Ramos (cell line): ENCODE measurements around the gene SRSF3.
"Not testable (repeated sequence)": the region's sequence is repeated elsewhere in the genome, so short reads cannot be mapped to it uniquely, and the experiment has no call there.

Experiments used
- in situ Hi-C: fragments of 300-500 bp; cut with MboI; formaldehyde crosslinking; loops from one replicate; pipeline ENCODE4 v1.14.3; 2022; ENCODE audit warnings: low sequenced_read_pairs; ENCODE audit not compliant: unreplicated experiment

Gene SRSF3

DNA sequence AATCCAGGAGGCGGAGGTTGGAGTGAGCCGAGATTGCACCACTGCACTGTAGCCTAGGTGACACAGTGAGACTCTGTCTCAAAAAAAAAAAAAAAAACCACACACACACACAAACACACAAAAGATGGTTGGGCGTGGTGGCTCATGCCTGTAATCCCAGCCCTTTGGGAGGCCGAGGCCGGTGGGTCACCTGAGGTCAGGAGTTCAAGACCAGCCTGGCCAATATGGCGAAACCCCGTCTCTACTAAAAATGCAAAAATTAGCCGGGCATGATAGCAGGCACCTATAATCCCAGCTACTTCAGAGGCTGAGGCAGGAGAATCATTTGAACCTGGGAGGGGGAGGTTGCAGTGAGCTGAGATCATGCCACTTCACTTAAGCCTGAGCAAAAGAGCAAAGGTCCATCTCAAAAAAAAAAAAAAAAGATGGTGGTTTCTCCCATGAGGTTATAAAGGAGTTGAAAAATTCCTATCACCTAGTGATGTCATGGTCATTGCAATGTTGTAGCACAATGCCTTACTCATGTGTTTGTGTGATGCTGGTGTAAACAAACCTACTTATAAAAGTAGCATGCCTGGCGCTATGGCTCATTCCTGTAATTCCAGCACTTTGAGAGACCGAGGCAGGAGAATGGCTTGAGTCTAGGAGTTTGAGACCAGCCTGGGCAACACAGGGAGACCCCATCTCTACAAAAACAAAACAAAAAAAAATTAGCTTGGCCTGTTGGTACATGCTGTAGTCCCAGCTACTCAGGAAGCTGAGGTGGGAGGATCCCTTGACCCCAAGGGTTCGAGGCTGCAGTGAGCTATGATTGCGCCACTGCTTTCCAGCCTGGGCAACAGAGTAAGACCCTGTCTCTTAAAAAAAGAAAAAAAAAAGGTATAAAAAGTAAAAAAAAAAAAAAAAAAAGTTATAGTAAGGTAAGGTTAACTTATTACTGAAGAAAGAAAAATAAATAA lies 21.5 kb upstream of the SRSF3 start:
- in situ Hi-C loops: not testable (repeated sequence)

DNA sequence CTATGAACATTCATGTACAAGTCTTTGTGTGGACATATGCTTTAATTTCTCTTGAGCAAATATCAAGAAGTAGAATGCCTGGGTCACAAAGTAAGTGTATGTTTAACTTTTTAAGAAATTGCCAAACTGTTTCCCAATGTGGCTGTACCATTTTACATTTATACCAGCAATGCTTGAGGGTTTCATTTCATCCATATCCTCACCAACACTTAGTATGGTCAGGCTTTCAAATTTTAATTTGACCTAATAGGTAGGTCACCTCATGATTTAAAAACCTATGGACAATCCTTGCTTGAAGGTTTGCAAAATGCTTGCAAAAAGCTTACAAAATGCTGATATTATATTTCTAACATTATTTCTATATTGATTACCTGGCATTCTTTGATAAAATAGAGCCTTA lies 19.5 kb upstream of the SRSF3 start:
- in situ Hi-C loops: no loop called here

DNA sequence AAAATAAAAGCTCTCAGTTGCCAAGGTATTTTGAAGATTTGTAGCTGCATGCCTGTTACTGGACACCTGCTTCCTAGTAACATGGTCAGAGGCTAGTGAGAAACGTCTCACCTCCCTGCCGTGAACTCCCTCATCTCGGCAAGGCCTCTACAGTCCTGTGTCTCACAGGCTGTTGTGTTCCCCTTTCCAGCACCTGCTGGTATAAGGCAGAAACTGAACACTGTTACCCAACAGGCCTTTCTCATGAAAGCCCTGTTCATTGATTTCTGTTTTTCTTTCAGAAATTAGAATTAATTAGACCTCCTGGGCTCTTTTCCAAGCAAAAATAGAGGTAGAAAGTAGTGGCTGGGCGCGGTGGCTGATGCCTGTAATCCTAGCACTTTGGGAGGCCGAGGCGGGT lies 17.6 kb upstream of the SRSF3 start:
- in situ Hi-C loops: no loop called here

DNA sequence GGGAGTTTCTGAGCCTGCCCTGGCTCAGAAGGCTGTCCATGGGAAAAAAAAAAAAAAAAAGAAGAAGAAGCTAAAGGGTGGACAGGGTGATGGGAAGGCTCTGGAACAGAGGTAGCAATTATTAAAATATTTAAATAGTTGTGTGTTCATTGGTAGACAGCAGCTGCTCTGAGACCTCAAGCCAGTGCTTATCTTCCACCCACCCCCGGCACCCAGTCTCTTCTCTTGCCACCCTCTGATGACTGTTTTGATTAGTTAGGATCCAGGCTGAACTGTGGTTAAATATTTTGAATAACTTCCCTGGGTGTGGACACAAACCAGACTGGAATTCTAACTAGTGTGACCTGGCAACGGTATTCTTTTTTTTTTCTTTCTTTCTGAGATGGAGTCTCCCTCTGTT lies 16.9 kb upstream of the SRSF3 start:
- in situ Hi-C loops: no loop called here

DNA sequence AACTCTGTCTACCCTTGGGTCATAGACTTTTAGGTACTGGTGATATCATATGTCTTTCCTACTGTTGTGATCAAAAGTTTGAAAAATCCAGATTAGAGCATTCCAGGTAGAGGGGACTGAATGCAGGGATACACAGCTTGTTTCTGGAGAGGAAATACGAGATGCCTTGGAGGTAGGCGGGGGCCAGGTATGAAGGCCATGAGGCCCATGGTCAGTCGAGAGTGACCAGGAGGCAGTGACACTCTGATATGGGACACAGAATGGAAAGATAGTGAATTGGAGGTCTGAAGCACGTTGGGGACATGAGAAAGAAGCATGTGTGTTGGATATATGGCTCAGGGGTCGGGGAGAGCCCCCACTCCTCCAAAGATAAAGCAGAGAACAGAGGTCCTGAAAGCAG lies 16.1 kb upstream of the SRSF3 start:
- in situ Hi-C loops: no loop called here

DNA sequence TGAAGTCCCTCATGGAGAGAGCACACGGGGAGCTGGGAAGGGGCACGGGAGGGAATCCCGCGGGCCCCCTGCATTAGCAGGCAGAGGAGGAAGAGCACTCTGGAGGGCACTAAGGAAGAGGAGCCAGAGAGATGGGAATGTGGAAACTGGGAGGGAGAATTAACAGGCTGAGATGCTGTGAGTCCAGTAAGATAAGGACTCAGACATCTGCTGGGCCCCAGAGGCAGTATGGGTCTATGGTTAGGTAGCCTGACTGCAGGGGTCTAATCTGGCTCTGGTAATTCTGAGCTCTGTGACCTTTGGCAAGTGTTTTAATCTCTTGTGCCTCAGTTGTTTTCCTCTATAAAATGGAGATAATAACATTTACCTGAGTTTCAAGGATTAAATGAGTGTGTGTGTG lies 15.7 kb upstream of the SRSF3 start:
- in situ Hi-C loops: no loop called here

DNA sequence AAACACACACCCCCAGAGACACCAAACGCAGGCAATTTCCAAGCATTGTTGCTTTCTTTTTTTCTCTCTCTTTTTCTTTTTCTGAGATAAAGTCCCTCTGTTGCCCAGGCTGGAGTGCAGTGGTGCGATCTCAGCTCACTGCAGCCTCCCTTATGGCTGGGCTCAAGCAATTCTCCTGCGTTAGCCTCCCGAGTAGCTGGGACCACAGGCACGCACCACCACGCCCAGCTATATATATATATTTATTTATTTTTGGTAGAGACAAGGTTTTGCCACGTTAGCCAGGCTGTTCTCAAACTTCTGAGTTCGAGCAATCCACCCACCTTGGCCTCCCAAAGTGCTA lies 14.0 kb upstream of the SRSF3 start:
- in situ Hi-C loops: no loop called here

DNA sequence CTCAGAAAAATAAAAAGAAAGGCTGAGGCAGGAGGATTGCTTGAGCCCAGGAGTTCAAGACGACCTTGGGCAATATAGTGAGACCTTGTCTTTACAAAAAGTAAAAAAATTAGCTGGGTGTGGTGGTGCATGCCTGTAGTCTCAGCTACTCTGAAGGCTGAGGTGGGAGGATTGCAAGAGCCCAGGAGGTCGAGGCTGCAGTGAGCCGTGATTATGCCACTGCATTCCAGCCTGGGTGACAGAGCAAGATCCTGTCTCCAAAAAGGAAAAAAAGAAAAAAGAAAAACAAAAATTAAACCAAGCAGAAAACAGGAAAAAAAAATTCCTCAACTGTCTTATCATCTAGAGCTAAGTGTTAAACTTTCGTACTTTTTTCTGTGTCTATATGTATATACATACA lies 12.4 kb upstream of the SRSF3 start:
- in situ Hi-C loops: no loop called here

DNA sequence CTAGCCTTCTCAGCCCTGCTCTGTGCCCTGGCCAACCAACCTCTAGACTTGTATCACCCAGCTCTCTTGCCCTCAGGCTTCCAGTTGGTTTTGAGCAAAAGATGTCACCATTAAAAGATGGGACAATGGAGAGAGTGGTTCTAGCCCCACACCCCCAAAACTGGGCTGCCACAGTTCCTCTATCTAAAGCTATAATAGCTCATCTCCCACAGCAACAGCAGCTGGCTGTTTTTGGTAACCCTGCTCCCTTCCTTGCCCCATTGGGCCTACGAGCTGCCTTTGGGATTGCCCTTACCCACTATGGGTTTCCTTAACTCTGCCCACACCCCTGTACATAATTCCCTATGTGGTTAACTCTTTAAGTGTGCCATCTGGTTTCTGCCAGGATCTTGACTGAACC lies 7.6 kb upstream of the SRSF3 start:
- in situ Hi-C loops: no loop called here

DNA sequence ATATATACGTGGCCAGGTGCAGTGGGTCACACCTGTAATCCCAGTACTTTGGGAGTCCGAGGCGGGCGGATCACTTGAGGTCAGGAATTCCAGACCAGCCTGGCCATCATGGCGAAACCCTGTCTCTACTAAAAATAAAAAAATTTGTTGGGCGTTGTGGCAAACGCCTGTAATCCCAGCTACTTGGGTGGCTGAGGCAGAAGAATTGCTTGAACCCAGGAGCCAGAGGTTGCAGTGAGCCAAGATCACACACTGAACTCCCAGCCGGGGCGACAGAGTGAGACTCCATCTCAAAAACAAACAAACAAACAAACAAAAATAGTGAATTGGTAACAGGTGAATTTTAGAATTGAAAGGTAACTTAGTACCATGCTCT lies 5.1 kb upstream of the SRSF3 start:
- in situ Hi-C loops: not testable (repeated sequence)

DNA sequence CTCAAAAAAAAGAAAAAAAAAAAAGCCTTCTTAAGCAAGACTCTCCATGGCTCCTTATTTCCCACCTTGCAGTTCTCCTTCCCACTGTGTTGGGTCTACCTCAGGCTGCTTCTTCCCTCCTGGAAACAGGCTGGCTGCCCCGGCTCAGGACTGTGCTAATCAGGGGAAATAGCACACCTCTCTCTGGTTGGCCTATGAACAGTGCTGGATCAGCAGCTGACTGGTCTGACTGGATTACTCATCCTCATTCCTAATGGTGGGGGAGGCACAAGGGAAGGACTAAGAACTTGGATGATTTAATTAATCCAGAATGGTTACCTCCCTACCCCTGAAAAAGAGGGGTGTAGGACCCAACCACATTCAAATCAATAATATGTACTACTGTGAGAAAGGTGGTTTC lies 3.9 kb upstream of the SRSF3 start:
- in situ Hi-C loops: no loop called here

DNA sequence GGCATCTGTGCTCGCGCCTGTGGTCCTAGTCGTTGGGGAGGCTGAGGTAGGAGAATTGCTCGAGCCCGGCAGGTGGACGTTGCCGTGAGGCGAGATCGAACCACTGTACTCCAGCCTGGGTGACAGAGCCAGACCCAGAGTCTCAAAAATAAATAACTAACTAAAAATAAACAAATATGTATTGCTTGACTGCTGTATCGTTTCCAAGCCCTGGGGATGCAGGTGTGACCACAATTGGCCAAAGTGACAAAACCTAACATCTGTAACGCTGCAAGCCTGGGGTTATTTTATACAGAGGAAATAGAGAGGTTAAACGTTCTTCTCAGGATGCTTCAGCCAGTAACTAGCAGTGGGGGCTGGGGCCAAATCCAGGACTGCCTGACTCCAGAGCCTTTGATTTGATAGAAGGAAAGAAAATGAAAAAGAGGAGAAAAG lies 1.9 kb upstream of the SRSF3 start:
- in situ Hi-C loops: no loop called here

DNA sequence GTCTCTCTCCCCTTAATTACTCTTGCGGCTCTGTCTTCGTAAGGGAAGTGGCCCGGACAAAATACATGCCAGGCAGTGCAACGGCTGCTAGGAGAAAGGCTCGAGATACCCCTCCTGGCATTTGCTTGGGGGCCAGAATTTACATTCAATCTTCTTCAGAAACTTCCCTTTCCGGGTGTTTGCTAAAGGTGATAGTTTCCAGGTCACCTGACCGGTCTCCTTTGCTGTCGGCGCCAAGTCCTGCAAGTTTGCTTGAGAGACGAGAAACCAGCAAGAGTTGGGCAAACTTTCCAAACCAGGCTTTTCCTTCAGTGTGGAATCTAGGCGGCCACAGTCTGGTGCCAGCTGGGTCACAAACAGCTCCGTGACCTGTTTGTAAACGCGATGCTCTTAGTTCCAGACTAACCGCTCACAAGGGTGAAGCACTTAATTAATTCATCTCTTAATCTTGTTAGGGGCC lies 563 bp upstream of the SRSF3 start:
- in situ Hi-C loops: no loop called here

DNA sequence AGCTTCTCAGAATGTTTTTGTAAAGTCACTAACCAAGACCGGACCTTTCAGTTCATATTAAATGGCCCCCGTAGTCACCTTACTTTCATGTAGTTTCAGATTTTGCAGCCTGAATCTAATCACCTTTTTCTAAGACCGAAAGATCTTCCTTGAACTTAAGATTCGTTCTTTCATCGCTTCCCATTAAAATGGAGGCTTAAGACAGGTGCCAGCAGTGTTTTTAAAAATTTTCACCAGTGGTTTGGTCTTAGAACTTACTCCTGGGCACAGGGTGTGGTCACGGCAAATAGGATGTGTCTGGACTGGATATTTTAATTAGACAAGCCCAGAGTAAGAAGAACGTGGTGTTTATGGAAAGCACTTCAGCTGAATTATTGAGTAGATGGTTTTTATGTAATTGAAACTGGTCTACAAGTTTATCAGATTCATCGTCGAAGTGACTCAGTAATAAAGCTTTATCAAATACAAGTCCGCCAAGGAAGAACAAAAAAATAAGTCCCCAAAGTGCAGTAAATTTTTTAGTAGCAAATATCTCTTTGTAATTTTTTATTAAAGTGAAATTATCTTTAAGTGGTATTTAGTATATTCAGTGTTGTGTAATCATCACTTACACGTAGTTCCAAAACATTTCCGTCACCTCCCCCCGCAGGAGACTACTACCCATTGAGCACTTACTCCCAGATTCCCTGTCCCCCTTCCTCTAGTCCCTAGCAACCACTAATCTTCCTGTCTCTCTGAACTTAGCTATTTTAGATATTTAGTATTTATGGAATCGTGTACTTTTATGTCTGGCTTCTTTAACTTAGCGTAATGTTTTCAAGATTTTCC lies 868 bp downstream of the SRSF3 start:
- in situ Hi-C loops: no loop called here

DNA sequence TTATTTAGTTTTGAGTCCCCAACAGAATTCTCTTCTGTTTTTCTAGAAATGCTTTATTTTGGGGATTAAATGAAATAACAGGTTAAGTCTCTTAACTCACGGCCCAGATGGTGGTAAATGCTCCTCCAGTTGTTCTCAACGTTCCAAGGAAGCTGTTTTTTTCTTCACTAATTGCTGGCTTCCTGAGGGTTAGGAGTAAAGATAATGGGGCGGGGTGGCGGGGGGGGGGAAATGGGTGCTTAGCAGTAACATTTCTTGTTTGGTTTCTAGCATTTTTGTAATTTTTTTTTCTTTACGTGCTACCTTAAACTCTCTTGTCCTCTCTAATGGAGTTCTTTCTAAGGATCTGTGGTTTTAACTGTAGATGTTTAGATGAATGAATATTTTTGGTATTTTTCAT lies 2.2 kb downstream of the SRSF3 start:
- in situ Hi-C loops: no loop called here

DNA sequence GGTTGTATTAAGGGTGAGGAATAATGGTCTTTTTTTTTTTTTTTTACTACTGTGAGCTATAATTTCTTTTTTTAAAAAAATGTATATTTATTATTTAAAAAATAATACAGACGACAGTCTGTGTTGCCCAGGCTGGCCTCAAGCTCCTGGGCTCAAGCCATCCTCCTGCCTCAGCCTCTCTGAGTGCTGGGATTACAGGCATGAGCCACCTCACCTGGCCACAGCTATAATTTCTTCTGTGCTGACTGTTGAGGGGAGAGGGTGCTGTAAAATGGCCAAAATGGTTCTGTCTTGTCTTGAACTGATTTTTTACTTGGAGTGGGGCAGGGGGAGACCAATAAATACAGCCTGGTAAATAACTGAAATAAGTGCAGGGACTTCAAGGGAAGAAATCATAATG lies 3.6 kb downstream of the SRSF3 start:
- in situ Hi-C loops: no loop called here

DNA sequence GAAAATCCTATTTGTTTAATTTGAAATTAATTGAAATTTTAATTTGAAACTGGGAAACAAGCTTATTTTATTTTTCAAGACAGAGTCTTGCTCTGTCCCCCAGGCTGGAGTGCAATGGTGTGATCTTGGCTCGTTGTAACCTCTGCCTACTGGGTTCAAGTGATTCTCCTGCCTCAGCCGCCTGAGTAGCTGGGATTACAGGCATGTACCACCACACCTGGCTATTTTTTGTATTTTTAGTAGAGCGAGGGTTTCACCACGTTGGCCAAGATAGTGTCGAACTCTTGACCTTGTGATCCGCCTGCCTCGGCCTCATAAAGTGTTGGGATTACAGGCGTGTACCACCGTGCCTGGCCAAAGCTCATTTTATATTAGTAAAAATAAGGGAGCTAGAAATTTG lies 4.2 kb downstream of the SRSF3 start:
- in situ Hi-C loops: no loop called here

DNA sequence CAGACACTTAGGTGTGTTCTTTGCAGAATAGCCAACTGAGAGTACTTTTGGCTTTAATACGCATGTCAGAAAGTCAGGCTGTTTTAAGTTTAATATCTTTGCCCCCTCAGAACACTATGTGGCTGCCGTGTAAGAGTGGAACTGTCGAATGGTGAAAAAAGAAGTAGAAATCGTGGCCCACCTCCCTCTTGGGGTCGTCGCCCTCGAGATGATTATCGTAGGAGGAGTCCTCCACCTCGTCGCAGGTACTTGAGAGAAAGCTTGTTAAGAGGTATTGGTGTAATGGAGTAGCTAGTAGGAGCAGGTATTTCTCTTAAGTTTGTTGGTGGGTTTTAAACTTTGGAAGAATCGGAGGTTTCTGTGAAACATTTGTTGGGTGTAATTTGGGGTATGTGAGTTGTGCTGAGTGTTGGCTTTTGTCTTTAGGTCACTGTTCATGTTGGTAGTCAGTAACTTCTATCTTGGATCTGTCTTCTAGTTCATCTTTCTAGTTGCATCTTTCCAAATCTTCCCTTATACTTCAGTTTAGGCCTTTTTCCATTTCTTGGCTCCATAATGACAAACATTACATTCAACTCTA lies 4.7 kb downstream of the SRSF3 start:
- in situ Hi-C loops: no loop called here

DNA sequence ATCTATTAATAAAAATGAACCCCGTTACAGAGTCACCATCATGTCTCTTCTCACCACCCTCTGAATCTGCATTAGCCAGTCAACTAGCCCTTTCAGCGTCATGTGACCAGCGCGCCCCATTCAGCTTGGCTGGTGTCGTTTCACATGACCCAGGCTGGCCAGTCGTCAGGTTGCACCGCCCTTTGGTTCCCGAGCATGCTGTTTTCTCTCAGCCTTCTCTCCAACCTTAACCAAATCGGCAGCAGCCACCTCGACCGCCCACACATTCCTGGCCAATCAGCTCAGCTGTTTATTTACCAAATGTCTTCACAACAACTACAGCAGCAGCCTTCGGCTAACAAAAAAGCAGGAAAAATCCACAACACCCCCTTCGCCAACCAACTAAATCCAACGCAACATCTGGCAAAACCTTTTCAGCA lies 5.6 kb downstream of the SRSF3 start:
- in situ Hi-C loops: no loop called here

DNA sequence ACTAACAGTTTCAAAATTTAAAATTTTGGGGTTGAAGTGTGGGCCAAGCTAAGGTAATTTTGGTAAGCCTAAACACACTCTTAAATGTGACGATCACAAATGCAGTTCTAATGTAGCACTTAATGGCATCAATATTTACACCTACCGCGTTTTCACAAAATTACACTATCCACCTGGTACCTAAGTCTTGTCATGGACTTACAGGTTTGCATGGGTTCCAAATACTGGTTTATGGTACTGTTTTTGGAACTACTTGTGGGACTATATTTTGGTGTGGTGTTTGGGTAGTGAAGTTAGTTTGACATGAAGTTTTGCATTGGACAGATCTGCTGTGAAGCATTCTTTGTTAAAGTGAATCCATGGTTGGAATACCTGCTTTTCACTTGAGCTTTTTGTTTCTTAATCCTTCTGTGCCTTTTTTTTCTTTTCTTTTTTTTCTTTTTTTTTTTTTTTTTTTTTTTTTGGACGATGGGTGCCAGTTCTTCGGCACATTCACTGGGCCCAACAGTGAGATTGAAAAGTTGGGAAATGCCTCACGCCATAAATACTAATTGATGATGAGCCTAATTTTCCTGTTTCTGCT lies 6.5 kb downstream of the SRSF3 start:
- in situ Hi-C loops: no loop called here

DNA sequence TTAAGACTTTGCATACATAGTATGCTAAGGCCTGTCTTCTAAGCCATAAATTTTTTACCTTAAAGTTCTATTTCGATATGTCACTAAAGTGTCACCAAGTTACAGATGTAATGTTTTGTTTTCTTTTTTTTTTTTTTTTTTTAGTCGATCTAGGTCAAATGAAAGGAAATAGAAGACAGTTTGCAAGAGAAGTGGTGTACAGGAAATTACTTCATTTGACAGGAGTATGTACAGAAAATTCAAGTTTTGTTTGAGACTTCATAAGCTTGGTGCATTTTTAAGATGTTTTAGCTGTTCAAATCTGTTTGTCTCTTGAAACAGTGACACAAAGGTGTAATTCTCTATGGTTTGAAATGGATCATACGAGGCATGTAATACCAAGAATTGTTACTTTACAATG lies 7.7 kb downstream of the SRSF3 start:
- in situ Hi-C loops: not testable (repeated sequence)
